GM21390 (cell line): ENCODE measurements around the gene TMC2.

Experiments
- ATAC-seq: cut with Tn5 transposase; IDR thresholded peaks from one replicate; pipeline ENCODE4 v1.9.1; 2021; ENCODE audit not compliant: unreplicated experiment

TMC2 gene

GRCh38 chr20:2619337-2619736 lies 83.0 kb downstream of the TMC2 start:
- no peak for ATAC-seq

- ATAC-seq: no peak
Observed at GRCh38 chr20:2619961-2620595, 83.7 kb downstream of the TMC2 start.

- ATAC-seq: no peak
Observed at GRCh38 chr20:2624190-2624589, 87.8 kb downstream of the TMC2 start.

GRCh38 chr20:2625062-2625461 lies 88.7 kb downstream of the TMC2 start:
- ATAC-seq: no peak

GRCh38 chr20:2626853-2627541 lies 90.6 kb downstream of the TMC2 start:
- ATAC-seq: no peak

- ATAC-seq: no peak
Observed at GRCh38 chr20:2631228-2631627, 94.9 kb downstream of the TMC2 start.

- ATAC-seq: no peak
Observed at GRCh38 chr20:2633381-2633780, 97.0 kb downstream of the TMC2 start.

- no peak for ATAC-seq
Observed at GRCh38 chr20:2637246-2637645, 100.9 kb downstream of the TMC2 start.

GRCh38 chr20:2640260-2640659 lies 103.9 kb downstream of the TMC2 start:
- ATAC-seq: no peak

- ATAC-seq: no peak
Observed at GRCh38 chr20:2640899-2641298, 104.5 kb downstream of the TMC2 start.

GRCh38 chr20:2643708-2644107 lies 107.3 kb downstream of the TMC2 start:
- ATAC-seq: no peak

- peak; percentile 85 for ATAC-seq
Observed at GRCh38 chr20:2651772-2652723, 115.7 kb downstream of the TMC2 start, which contains the start of gene NOP56. Gene NOP56 (plus strand): TSS chr20:2652632. CDS start chr20:2652661, 29 bp downstream.

GRCh38 chr20:2652724-2653555 lies 116.6 kb downstream of the TMC2 start:
- ATAC-seq: peak; percentile 39

GRCh38 chr20:2653556-2654383 lies 117.4 kb downstream of the TMC2 start:
- no peak for ATAC-seq

- ATAC-seq: no peak
Observed at GRCh38 chr20:2654384-2654822, 118.0 kb downstream of the TMC2 start.

GRCh38 chr20:2654831-2655230 lies 118.5 kb downstream of the TMC2 start:
- no peak for ATAC-seq

GRCh38 chr20:2655331-2656116 lies 119.2 kb downstream of the TMC2 start:
- ATAC-seq: no peak

- no peak for ATAC-seq
Observed at GRCh38 chr20:2656471-2657117, 120.2 kb downstream of the TMC2 start.
